Measurements from ENCODE around the gene MRPS25.

Gene MRPS25

DNA sequence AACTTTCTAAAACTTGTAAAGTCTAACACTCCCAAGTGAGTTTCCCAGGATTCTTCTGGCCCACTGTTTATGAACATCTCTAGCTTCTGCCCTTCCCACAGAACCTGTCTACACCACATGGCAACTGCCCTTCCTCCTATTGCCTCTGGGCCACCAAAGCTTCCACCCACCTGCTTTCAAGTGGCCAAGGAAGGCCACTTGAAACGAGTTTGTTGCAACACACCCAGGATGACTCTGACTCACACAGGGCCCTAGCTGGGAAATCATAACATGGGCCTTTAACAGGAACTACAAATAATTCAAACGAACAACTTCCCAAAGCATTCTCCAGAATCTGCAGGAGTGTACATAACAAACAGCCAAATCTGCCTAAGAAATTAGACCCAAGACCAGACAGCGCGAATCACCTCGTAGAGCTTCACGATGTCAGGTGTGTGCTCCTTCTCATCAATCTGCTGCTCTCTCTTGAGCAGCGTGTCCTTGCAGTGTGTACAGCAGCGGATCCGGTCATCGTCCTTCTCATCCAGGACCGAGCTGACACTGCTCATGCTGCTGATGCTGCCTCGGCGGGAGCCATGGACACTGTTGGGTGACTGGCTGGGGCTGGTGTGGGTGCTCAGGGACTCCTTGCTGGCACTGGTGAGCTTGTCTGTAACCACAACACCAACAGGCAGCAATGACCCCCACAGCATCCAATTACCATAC is 17.0 kb upstream of the MRPS25 start:
- no peak for DNase-seq (ENCODE audit: low read depth in 2 of 2)

GRCh38 chr3:15079091-15079490 is 14.0 kb upstream of the MRPS25 start:
- no peak for DNase-seq (ENCODE audit: low read depth in 2 of 2)

DNA sequence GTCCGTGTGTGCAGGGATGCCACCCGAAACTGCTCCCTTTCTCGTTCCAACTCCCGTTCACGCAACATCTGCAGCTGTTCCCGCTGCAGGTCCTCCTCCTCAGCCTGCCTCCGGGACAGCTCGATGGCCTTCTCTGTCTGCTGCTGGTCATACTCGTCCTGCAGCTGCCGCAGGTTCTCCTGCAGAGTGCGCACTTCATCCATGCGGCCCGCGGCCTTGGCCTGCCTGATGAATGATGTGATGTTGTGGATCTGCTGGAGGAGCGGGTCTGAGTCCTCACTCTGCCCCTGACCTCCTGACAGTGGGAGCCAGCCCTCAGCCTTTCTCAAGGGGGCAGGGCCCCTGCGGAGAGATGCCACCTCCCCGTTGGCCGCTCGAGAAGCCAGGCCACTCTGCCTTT is 9.4 kb upstream of the MRPS25 start:
- DNase-seq (ENCODE audit: low read depth in 2 of 2): no peak

DNA sequence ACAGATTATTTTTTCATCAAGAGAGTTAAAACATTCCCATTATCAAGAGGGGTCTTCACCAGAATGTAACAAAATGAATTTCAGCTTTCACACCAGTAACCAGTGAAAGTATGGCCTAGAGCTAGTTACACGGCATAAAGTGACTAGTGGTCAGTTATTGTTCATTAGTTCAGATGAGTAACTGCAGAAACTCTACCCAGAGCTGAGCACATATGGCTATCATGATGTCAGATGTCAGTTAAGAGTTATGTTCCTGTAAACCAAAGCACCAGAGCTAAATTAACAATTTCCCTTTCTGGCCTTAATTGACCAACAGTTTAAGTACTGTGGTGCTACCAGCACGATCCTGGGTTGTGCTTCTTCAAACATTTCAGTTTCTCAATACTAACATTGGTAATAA is 6.6 kb upstream of the MRPS25 start:
- no peak for DNase-seq (ENCODE audit: low read depth in 2 of 2)

DNA sequence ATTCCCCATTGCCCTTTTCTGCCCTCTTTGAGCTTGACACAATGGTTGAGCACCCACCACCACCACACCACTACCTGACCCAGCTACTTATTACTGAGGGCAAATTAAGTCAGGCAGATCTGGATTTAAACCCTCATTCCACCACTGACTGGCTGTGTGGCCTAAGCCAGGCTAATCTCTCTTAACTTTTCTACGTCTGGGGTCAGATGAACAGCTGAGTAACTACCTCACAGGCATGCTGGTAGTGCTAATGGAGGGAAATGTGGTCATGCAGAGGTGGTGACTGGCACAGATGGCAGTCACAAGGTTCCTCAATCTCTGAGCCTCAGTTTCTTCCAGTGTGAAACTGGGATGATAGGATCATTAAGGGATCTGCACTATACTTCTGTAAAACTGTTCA is 4.3 kb upstream of the MRPS25 start:
- no peak for DNase-seq (ENCODE audit: low read depth in 2 of 2)

GRCh38 chr3:15066467-15066866 is 1.4 kb upstream of the MRPS25 start:
- DNase-seq (ENCODE audit: low read depth in 2 of 2): no peak

- DNase-seq (ENCODE audit: low read depth in 2 of 2): no peak
These were observed 464 bp upstream of the MRPS25 start for GRCh38 chr3:15065550-15066007.

GRCh38 chr3:15064299-15064834 is 748 bp downstream of the MRPS25 start:
- no peak for DNase-seq (ENCODE audit: low read depth in 2 of 2)

DNA sequence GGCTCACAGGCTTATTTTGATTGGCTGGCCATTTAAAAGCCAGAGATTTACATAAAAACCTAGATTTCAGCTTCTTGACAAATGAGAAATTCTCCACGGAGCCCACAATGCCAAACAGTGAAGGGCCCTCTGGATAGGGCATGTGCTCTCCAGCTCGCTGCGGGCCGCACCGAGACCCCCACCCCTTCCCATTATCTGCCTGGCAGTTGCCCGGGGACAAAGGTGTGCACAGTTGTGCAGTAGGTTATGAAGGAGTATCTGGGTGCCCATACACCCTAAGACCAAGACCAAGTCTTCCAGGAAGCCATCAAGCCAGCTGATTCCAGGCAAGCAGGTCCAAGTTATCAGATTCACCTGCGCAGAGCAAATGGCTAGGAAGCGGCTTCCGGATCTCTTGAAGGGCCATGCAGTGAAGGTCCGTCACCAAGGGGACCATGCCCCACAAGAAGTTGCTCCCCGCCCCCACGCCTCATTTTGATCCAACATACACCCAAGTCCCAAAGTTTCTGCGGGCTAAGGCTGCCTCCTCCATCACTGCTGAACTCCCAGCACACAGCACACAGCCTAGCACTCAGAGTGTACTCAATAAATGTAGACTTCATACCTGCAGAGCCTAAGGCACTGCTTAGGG is 1.3 kb downstream of the MRPS25 start:
- DNase-seq (ENCODE audit: low read depth in 2 of 2): no peak

- DNase-seq (ENCODE audit: low read depth in 2 of 2): no peak
These were observed 1.9 kb downstream of the MRPS25 start for GRCh38 chr3:15063238-15063637.

DNA sequence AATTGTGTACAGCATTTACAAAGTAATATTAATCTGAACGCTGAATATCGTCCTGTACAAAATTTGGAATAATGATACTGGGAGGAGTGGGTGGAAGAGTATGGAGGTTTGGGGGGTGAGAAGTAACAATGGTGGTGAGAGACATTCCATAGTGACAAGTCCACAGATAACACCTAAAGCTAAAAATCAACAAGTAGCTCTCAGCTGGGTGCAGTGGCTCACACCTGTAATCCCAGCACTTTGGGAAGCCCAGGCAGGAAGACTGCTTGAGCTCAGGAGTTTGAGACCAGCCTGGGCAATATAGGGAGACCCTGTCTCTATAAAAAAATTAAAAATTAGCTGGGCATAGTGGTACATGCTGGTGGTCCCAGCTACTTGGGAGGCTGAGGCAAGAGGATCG is 5.1 kb downstream of the MRPS25 start:
- no peak for DNase-seq (ENCODE audit: low read depth in 2 of 2)

DNA sequence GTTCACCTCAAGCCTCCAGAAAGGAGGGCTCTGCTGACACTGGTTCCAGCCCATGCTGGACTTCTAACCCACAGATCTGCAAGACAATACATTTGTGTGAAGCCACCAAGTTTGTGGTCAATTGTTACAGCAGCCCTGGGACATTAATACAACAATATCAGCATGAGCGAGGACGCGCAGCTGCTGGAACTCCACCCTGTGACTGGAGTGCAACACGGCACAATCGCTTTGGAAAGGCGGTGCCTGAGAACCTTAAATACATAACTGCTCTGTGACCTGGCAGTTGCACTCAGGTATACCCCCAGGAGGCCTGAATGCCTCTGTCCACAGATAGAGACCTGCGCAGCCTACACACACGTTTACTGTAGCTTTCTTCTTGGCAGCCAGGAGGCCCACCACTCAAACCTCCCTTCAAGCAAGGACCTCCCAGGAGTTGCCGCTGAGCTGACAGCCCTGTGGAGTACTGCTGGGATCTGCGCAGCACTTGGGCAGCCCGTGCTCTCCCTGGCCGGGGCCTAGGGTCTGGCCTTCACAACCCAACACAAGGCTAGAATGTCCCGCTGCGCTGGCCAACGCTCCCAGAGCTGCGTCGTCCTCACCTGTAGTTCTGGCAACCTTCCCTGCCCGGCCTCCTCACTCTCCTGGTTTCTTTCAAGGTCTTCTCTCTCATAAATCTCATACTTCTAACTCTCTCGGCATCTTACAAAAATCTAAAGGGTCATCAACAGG is 8.3 kb downstream of the MRPS25 start:
- no peak for DNase-seq (ENCODE audit: low read depth in 2 of 2)

DNA sequence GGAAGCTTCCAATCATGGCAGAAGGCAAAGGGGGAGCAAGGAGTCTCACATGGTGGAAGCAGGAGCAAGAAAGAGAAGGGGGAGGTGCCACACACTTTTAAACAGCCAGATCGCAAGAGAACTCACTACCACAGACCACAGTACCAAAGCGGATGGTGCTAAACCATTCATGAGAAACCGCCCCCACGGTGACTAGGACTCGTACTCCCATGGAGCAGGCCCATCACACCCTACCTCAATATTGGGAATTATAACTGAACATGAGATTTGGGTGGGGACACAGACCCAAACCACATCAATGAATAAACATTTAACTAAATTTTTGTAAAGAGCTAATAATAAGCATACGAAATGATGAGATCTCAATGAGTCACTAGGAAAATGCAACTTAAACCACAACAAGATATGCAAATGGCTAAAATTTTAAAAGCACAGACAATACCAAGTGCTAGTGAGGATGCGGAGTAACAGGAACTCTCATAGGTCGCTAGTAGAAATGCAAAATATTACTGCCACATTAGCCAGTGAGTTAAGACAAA is 10.0 kb downstream of the MRPS25 start:
- no peak for DNase-seq (ENCODE audit: low read depth in 2 of 2)

GRCh38 chr3:15053541-15053940 is 11.6 kb downstream of the MRPS25 start:
- DNase-seq (ENCODE audit: low read depth in 2 of 2): no peak

GRCh38 chr3:15052335-15053242 is 12.5 kb downstream of the MRPS25 start:
- no peak for DNase-seq (ENCODE audit: low read depth in 2 of 2)

- DNase-seq (ENCODE audit: low read depth in 2 of 2): no peak
These were observed 13.6 kb downstream of the MRPS25 start for GRCh38 chr3:15051531-15051930.

DNA sequence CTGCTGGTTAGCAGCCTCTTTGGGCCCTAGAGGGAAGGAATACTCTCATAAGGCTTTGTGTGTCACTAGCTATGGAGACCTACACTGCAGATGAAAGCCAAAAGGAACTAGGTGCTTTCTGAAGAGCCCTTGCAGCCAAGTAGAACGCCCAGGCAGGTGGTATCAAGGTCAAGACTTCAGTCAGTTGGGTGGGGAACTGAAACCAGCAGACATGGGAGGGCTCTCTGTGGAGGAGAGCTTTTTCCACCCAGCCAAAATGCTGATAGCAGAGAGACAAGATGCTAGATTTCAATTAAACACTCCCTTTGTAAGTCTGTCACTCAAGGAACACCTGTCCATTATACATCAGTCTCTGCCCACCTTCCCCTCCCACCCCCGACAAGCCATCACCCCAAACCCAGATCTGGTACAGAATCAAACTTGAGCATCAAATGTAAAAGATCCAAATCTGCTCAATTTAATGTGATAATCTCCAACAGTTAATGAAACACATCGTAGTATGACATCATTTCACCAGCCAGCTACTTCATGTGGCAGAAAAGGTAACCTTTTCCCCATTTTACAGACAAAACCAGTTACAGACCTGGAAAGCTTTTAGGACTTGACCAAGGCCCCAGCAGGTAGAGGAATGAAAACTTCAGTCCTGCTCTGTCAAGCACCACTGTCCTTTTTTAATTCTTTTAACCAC is 14.6 kb downstream of the MRPS25 start:
- DNase-seq (ENCODE audit: low read depth in 2 of 2): no peak

DNA sequence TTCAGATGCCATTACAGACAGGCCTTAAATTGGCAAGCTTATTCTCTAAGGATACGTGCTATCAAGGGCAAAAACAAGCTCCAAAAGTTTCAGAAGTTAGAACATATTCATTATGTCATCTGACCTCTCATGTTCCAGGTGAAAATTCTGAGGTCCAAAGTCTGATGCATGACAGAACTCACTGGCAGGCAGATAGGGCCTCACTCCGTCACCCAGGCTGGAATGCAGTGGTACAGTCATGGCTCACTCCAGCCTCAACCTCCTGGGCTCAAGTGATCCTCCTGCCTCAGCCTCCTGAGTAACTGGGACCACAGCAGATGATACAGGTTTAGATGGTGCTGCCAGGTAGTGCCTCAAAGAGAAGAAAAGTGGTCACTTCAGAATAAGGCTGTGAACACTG is 15.5 kb downstream of the MRPS25 start:
- no peak for DNase-seq (ENCODE audit: low read depth in 2 of 2)

- no peak for DNase-seq (ENCODE audit: low read depth in 2 of 2)
These were observed 19.4 kb downstream of the MRPS25 start for GRCh38 chr3:15045667-15046066.

GRCh38 chr3:15044326-15044725 is 20.8 kb downstream of the MRPS25 start:
- DNase-seq (ENCODE audit: low read depth in 2 of 2): no peak

Data from stimulated activated CD4-positive, alpha-beta T cell treated with anti-CD3 and anti-CD28 coated beads, Interleukin-1b, Interleukin-23, amount 100 ng/mL, for 1 hour (primary cell).